Left lung (tissue), 10 donors: ENCODE data around the gene LMAN1L. TPM values are rescaled to one million over a fixed set of nuclear protein-coding genes. Genes with fewer than 3 reads are reported as not detected.

Experiments used
- ATAC-seq: fragments of 200-7000 bp; cut with Tn5 transposase; one replicate; pipeline ENCODE4 v1.9.1; 2020; ENCODE audit warnings: moderate library complexity
- DNase-seq, 4 donors: peaks; one replicate each; pipeline ENCODE4 v3.0.0-alpha.2; 2013 to 2020
- H3K27ac ChIP-seq, 2 donors: fragments of 200-600 bp; sonication (generic) in 1 of 2; one replicate each; pipeline versions ENCODE4 v1.5.0 to v1.8.0; 2020 to 2021
- H3K27me3 ChIP-seq, 2 donors: fragments of 200-600 bp; sonication (generic) in 1 of 2; one replicate each; pipeline versions ENCODE4 v1.5.0 to v1.8.0; 2020 to 2021
- H3K36me3 ChIP-seq, 2 donors: fragments of 200-600 bp; sonication (generic) in 1 of 2; one replicate each; pipeline versions ENCODE4 v1.5.0 to v1.8.0; 2020 to 2021
- H3K4me1 ChIP-seq, 2 donors: fragments of 200-600 bp; one replicate each; pipeline ENCODE4 v1.8.0; 2021
- H3K4me3 ChIP-seq, 2 donors: fragments of 200-600 bp; sonication (generic) in 1 of 2; one replicate each; pipeline versions ENCODE4 v1.5.0 to v1.8.0; 2020 to 2021; ENCODE audit warnings: mild to moderate bottlenecking in 1 of 2
- H3K9me3 ChIP-seq, 2 donors: fragments of 200-600 bp; sonication (generic) in 1 of 2; one replicate each; pipeline versions ENCODE4 v1.5.0 to v1.8.0; 2020 to 2021
- intact Hi-C, 2 donors: fragments of 100-400 bp; cut with DNase I; formaldehyde crosslinking; loops; one replicate each; pipeline versions ENCODE4 v1.11.2 to v1.14.2; 2022
- polyA plus RNA-seq, 6 donors: library from polyadenylated mRNA; unstranded; fragments of 120-200 nt; gene quantifications; one replicate each; pipeline ENCODE4 v1.2.1, GENCODE V29; 2013; ENCODE audit not compliant: insufficient read length in 6 of 6
- total RNA-seq, 2 donors: library from RNA; stranded (reverse); fragmentation: NEBNext Ultra II Directional; extraction: Animal tissue kit (Norgen Biotek cat#: 25700); gene quantifications; one replicate each; pipeline ENCODE4 v1.2.1, GENCODE V29; 2021
- TF ChIP-seq, protein P1 (sequence below), 2 donors: fragments of 200-600 bp; sonication (generic) in 1 of 2; IDR thresholded peaks; one replicate each; pipeline versions ENCODE4 v1.5.0 to v1.8.0; 2021; ENCODE audit warnings: antibody characterized with exemption in 2 of 2
- donor health status: DM: no; HTN: yes; CAD: no.
- donor health status: DM: no; HTN: no; CAD: no.

LMAN1L gene
- total and polyA plus RNA-seq, 8 donors = 0.08 to 0.39 (median 0.32) TPM; not detected in 5

DNA sequence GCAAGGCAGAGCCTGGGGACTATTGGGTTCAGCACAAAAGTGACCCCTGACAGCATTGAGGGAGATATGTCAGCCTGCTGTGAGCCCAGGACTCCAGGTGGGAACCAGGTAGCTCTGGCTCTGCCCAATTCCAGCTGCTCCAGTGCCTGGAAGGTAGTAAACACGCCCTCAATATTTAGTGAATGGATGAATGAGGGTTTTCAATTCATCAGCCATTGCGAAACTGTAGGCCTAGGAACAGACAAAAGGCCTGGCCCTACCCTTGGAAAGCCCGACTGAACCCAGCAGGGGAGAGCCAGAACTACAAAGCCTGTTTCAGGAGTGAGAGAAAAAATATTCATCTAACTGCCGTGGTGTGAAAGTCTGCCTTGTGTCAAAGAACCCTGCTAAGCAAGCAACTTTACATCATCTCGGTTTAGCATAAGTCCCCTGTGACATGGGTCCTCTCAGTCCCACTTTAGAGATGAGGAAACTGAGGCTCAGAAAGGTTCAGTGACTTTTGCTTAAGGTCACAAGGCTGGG, 38.8 kb upstream of the LMAN1L start:
- ATAC-seq = no peak

DNA sequence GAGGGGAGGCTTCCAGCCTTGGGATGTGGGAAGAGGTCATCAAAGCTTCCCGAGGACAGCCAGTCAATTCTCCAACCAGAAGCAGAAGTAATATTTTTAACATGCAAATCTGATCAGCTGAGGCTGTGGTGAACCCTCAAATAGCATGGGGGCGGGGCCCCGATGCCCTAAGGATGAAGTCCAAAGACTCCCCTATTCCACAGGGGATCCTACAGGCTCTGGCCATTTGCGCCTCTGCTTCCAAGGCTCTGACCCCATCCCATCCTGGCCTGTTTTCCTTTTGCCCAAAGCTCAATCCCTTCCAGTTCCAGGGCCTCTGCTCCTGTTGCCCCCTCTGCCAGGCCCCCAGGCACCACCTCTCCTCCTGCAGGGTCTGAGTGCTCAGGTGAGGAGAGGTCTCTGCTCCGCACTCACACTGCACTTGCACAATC, 37.5 kb upstream of the LMAN1L start:
- Histone ChIP-seq H3K27me3 (no peaks in the 10 kb centered on the region), H3K36me3 (no peaks in the 10 kb centered on the region), H3K27ac (peak overlapping the region in 1 of 2 donors; percentile 91), H3K4me3 (no peak overlapping the region), H3K9me3 (no peaks in the 10 kb centered on the region), H3K4me1 (peaks cover 9 to 78% of the 10 kb centered on the region in 2 donors)
- intact Hi-C loops = no loop called here
- ATAC-seq = no peak
- TF ChIP-seq, protein P1, sequence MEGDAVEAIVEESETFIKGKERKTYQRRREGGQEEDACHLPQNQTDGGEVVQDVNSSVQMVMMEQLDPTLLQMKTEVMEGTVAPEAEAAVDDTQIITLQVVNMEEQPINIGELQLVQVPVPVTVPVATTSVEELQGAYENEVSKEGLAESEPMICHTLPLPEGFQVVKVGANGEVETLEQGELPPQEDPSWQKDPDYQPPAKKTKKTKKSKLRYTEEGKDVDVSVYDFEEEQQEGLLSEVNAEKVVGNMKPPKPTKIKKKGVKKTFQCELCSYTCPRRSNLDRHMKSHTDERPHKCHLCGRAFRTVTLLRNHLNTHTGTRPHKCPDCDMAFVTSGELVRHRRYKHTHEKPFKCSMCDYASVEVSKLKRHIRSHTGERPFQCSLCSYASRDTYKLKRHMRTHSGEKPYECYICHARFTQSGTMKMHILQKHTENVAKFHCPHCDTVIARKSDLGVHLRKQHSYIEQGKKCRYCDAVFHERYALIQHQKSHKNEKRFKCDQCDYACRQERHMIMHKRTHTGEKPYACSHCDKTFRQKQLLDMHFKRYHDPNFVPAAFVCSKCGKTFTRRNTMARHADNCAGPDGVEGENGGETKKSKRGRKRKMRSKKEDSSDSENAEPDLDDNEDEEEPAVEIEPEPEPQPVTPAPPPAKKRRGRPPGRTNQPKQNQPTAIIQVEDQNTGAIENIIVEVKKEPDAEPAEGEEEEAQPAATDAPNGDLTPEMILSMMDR (IDR thresholded peaks at IDR 0.05) = no peak
- peak in 1 of 4 donors; percentile 80 for DNase-seq

More for the DNA sequence above, 38.8 kb upstream of the LMAN1L start:
- H3K4me1 ChIP-seq = peaks cover 9 to 64% of the 10 kb centered on the region in 2 donors
- intact Hi-C loops = loop anchor here in 1 of 2 donors (5.0 kb wide), 1 partner anchor 179 kb away; no protein-coding TSS in a partner anchor
- no peak overlapping the region for H3K27ac ChIP-seq
- TF ChIP-seq, protein P1 (IDR thresholded peaks at IDR 0.05) = no peak
- H3K9me3 ChIP-seq = no peaks in the 10 kb centered on the region
- H3K36me3 ChIP-seq = no peaks in the 10 kb centered on the region
- DNase-seq = peak in 1 of 4 donors; percentile 12
- H3K27me3 ChIP-seq = peaks cover 0 to 4% of the 10 kb centered on the region in 2 donors
- no peak overlapping the region for H3K4me3 ChIP-seq

DNA sequence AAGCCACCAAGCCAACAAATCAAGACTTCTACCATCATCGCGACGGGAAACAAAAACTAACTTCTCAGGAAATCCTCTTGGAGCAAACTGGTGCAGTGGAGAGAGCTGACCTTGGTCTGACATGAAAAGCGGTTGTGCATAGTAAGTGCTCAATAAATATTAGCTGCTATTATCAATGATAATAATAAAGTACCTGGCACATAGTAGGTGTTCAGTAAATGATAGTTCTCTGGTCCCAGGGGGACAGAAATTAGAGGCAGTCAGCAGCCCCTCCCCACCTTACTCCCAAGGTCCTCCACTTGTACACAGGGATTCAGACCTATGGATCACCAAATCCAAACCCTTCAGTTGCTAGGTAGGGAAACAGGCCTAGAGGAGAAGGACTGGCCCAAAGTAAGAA, 36.7 kb upstream of the LMAN1L start:
- no peak for ATAC-seq
- DNase-seq = no peak
- Histone ChIP-seq H3K9me3 (no peaks in the 10 kb centered on the region), H3K4me3 (no peak overlapping the region), H3K27ac (peak overlapping the region in 1 of 2 donors; percentile 91), H3K4me1 (peaks cover 9 to 84% of the 10 kb centered on the region in 2 donors), H3K36me3 (no peaks in the 10 kb centered on the region), H3K27me3 (no peaks in the 10 kb centered on the region)
- TF ChIP-seq, protein P1 (IDR thresholded peaks at IDR 0.05) = no peak
- intact Hi-C loops = no loop called here

DNA sequence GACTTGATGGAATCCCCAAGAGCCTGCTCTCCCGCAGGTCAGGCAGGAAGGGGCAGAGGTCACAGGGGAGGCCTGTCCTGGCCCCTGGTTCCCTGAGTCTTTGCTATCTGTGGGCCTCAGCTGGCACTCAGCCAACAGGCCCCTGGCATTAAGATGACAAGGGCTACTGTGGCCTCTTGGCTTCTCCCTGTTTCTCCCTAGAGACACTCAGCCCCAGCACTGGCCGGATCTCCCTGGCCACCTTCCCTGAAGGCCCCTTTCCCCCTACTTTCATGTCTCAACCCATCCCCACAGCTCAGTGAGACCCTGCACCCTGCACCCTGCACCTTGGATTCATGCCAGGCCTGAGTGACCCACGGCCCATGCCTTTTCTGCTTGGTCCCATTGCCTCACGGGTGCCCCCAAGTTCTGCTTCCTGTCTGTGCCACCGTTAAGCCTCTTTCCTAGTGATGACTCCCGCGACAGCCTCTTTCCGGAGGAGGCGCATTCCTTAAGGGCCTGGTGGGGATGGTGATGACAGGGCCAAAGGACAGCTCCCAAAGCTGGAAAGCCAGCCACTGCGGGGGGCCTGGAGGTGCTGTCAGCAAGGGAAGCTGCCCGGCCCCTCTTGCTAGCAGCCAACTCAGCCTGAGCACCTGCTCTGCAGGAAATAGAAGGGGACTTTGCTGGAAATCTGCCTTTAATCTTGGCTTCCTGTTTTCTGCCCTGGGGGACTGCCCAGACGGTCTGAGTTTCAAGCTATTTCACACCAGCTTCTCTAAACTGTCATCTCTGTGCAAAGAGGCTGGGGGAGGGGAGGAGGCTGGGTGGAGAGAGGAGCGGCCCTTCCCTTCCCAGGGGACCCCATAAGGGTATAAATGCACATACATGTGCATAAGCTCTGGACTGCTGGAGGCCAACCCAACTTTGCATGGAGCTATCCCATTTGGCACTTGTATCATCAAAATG, 35.5 kb upstream of the LMAN1L start:
- H3K27me3 ChIP-seq = no peaks in the 10 kb centered on the region
- ATAC-seq (peak; percentile 29), DNase-seq (peak in 2 of 4 donors; percentile 52 to 83)
- no peaks in the 10 kb centered on the region for H3K9me3 ChIP-seq
- peaks cover 18 to 85% of the 10 kb centered on the region in 2 donors for H3K4me1 ChIP-seq
- intact Hi-C loops = no loop called here
- H3K36me3 ChIP-seq = no peaks in the 10 kb centered on the region
- H3K27ac ChIP-seq = peak overlapping the region; percentile 56 to 91
- TF ChIP-seq, protein P1 (IDR thresholded peaks at IDR 0.05) = no peak
- no peak overlapping the region for H3K4me3 ChIP-seq
